Eye (tissue), 1 donor: ENCODE data around the gene STIL.
"Not testable (repeated sequence)": the region's sequence is repeated elsewhere in the genome, so short reads cannot be mapped to it uniquely, and the experiment has no call there.

Experiments
- DNase-seq: peaks from one replicate; pipeline ENCODE4 v3.0.0-alpha.2; 2015

Gene STIL

DNA sequence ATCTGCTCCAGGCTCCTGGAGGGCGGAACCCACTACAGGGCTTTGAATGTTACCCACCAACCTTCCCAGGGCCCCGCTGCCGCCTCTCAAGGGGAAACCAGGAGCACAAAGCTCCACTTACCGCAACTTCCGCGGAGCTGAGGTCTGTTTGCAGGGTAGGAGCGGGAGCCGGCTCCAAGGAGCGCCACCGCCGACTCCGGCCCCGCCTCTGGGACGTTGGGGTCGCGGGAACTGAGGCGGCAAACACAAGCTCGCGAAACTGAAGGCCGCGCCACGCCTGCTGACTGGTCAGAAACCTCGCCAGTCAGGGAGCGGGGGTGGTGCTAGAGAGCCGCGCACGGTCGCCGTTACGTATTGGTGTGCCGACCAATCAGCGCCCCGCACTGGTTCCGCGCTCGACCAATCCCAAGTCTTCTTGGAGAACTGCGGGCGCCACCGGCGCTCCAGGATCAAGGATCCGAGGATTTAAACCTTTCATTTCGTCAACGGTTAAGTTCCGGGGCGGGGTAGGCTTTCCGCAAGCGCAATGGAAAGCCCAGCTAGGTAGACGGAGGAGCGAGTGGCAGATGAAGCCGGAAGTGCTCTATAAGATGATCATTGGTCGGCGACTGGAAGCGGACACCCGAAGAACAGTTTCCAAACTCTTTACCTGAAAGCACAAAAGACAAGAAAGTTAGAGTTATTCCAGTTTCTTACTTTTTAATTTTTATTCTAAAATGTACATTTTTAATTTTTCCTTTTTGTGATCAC is at the start of gene STIL:
Gene STIL, minus strand, starts transcription at position 233 of the 750 bp plus-strand sequence. CDS start 3,828 bp downstream, outside the sequence.
- DNase-seq: peak; percentile 99

- DNase-seq: no peak
Measured at GRCh38 chr1:47362828-47363227, 48.9 kb upstream of the STIL start.

GRCh38 chr1:47361380-47361779 is 47.4 kb upstream of the STIL start:
- no peak for DNase-seq

- DNase-seq: no peak
Measured at GRCh38 chr1:47351305-47351704, 37.4 kb upstream of the STIL start.

- no peak for DNase-seq
Measured at GRCh38 chr1:47348246-47348645, 34.3 kb upstream of the STIL start.

DNA sequence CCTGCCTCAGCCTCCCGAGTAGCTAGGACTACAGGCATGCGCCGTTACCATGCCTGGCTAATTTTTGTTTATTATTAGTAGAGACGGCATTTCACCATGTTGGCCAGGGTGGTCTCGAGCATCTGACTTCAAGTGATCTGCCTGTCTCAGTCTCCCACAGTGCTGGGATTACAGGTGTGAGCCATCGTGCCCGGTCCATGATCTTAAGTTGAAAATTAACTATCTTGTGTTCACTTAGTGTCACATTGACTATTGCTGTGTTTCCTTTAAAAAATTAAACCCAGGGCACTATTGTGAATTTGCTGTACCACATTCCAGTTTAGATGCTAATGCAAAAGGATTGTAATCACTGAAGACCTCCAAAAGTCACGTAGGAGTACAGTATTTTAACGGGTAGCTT is 33.8 kb upstream of the STIL start:
- no peak for DNase-seq

DNA sequence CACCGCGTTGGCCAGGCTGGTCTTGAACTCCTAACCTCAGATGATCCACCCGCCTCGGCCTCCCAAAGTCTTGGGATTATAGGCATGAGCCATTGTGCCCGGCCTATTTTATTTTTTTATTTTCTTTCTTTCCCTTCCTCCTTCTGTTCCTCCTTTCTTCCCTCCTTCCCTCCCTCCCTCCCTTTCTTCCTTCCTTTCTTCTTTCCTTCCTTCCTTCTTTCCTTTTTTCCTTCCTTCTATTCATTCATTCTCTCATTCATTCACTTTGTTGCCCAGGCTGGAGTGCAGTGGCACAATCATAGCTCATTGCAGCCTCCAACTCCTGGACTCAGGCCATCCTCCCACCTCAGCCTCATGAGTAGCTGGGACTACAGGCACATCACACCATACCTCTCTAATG is 33.0 kb upstream of the STIL start:
- not testable (repeated sequence) for DNase-seq

DNA sequence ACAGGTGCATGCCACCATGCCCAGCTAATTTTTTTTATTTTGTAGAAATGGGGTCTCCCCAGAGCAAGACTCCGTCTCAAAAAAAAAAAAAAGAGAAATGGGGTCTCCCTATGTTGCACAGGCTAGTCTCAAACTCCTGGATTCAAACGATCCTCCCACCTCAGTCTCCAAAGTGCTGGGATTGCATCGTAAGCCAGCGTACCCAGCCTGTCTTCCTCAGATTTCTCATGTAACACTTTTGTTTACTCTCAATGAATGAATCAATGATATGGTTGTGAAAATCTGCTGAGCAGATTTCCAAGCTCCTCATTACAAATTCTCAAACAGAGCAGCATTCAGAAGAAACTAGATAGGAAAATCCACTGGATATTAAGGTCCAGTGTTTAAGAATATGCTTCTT is 26.3 kb upstream of the STIL start:
- no peak for DNase-seq

GRCh38 chr1:47338249-47339077 is 24.5 kb upstream of the STIL start:
- DNase-seq: no peak

DNA sequence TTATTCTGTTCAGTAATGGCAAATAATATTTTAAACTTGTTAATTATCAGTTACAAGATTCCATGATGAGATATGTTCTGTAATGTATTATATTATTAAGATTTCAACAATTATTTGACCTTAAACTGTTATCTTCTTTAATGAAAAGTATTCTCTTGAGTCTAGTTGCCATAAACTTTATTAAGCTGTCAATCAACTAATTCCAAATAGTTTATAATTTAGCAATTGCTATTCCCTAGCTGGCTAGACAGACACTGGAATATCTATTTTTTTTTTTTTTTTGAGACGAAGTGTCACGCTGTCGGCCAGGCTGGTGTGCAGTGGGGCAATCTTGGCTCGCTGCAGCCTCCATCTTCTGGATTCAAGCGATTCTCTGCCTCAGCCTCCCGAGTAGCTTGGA is 23.4 kb upstream of the STIL start:
- DNase-seq: no peak

- DNase-seq: no peak
Measured at GRCh38 chr1:47334765-47335435, 21.0 kb upstream of the STIL start.

DNA sequence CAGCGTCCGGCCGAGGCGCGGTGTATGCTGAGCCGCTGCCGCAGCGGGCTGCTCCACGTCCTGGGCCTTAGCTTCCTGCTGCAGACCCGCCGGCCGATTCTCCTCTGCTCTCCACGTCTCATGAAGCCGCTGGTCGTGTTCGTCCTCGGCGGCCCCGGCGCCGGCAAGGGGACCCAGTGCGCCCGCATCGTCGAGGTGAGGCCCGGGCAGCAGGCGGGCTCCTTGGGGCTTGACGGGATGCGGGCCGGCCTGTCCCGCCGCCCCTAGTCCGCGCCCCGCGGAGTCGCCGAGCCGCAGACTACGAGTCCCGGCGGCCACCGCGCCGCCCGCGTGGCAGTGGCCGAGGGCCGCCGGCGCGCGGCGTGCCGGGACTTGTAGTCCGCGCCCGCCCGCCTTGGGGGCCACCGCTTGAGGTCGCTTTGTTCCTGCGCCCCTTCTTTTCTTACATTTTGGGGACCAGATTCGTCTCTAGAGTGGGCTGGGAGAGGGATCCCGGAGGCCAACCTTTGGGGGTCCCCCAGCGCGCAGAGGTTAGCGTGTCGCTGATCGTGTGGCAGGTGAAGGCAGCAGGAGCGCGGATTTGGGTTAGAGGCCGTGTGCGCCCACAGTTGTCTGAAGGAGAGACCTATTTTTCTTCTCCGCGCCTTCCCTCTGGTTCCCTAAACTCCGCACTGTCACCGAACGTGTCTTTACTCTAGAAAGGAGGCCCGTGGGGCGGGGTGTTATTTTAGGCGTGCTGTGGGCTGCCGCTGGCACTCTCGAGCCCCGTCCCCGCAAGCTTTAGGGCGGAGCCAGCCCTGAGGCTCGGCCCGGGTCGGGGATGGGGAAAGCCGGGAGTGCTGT is 20.2 kb upstream of the STIL start:
- peak; percentile 94 for DNase-seq

DNA sequence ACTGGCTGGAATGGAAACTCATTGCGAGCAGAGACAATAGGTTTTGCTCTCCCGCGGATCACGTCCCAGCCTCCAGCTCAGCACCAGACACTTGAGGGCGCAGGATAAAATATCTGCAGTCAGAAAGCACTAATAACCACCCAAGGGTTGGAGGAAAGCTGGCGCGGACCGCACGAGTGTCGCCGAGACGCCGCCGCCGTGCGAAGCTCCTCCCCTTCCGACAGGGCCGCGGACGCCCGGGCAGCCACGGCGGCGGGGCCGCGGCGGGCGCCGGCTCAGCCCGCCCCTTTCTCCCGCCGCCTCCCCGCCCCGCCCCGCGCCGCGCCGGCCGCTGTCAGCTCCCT is 19.6 kb upstream of the STIL start, which contains the start of gene CMPK1:
Gene CMPK1, plus strand, starts transcription at position 213 of the 344 bp plus-strand sequence. CDS start 156 bp downstream, outside the sequence.
- DNase-seq: peak; percentile 93

- DNase-seq: no peak
Measured at GRCh38 chr1:47332779-47333577, 19.0 kb upstream of the STIL start.

DNA sequence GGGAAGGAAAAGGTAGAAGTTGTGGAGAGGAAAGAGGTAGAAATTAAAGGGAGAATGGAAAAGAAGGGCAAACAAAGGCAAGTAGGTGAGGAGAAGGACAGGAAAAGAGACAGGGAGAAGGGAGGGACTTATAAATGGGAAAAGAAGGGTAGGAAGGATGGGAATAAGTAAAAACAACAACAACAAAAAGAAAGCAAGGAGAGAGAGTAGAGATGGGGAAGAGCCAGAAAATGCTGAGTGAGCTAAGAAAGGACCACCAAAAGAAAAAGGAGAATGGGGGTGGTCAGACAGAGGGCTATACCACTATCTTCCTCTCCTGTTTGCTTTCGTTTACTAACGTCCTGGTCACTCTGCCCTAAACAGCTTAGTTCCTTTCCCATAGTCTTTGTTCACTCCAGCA is 17.9 kb upstream of the STIL start:
- no peak for DNase-seq

- no peak for DNase-seq
Measured at GRCh38 chr1:47330212-47330611, 16.3 kb upstream of the STIL start.

GRCh38 chr1:47328992-47329391 is 15.0 kb upstream of the STIL start:
- DNase-seq: no peak

GRCh38 chr1:47326271-47326670 is 12.3 kb upstream of the STIL start:
- DNase-seq: no peak

- no peak for DNase-seq
Measured at GRCh38 chr1:47325528-47325927, 11.6 kb upstream of the STIL start.

DNA sequence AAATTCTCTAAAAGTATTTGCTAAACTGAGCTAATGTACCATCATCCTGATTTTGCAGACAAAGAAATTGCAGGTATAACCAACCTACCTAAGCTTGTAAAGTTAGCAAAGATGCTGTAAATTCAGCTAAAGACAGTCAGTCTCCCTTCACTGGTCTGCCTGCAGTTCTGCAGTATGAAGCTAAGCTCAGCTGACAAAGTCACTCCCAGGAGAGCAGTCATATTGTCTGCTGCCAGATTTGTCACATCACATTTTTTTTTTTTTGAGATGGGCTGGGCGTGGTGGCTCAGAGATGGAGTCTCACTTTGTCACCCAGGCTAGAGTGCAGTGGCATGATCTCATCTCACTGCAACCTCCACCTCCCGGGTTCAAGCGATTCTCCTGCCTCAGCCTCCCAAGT is 10.7 kb upstream of the STIL start:
- DNase-seq: no peak

GRCh38 chr1:47323599-47324031 is 9.7 kb upstream of the STIL start:
- no peak for DNase-seq

DNA sequence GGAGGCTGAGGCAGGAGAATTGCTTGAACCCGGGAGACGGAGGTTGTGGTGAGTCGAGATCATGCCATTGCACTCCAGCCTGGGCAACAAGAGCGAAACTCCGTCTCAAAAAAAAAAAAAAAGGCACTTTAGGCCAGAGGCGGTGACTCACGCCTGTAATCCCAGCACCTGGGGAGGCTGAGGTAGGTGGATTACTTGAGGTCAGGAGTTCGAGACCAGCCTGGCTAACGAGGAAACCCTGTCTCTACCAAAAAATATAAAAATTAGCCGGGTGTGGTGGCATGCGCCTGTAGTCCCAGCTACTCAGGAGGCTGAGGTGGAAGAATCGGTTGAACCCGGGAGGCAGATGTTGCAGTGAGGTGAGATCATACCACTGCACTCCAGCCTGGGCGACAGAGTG is 6.0 kb upstream of the STIL start:
- not testable (repeated sequence) for DNase-seq
